BJ (cell line): ENCODE results near the gene ESR1. TPM values are rescaled to one million over a fixed set of nuclear protein-coding genes. Genes with fewer than 3 reads are reported as not detected.
A peak's percentile ranks its signal among the peaks of the same experiment; 100 is the strongest.

ENCODE experiments used
- CTCF ChIA-PET: fragments of 350-600 bp; formaldehyde crosslinking; extraction: SDS; loops from one replicate; lab custom pipeline; 2021; ENCODE audit warnings: antibody characterized with exemption, inconsistent platforms; lab: Yijun Ruan, JAX
- POLR2A ChIA-PET: fragments of 300-600 bp; sonication (Branson Sonifier 250); formaldehyde crosslinking; extraction: SDS; loops from one replicate; lab custom pipeline; 2021; ENCODE audit warnings: antibody characterized with exemption; lab: Charles Lee
- DNase-seq: peaks from one replicate; pipeline ENCODE4 v3.0.0-alpha.2; 2011; ENCODE audit warnings: low read depth
- H3K27me3 ChIP-seq: 2 replicates; pipeline ENCODE4 v1.6.0; 2011; ENCODE audit warnings: low read length; ENCODE audit not compliant: control insufficient read depth, insufficient read depth
- H3K36me3 ChIP-seq: 2 replicates; pipeline ENCODE4 v1.5.1; 2011; ENCODE audit warnings: low read length; ENCODE audit not compliant: control insufficient read depth, insufficient read depth
- H3K4me3 ChIP-seq: 2 replicates; pipeline ENCODE4 v1.5.1; 2011; ENCODE audit warnings: low read depth, mild to moderate bottlenecking, control low read depth, low read length
- polyA plus RNA-seq: library from polyadenylated mRNA; depleted of rRNA; stranded (reverse); fragments of >200 nt; gene quantifications from 2 replicates; pipeline ENCODE4 v1.2.3, GENCODE V29; 2011
- TF ChIP-seq, protein P1 (sequence below): IDR thresholded peaks from 2 replicates; pipeline ENCODE4 v1.5.1; 2011; ENCODE audit warnings: low read depth, mild to moderate bottlenecking, control low read depth, inconsistent platforms, low read length, moderate library complexity; ENCODE audit not compliant: insufficient read depth

ESR1 gene
- polyA plus RNA-seq, 1 experiment, result not detected

DNA sequence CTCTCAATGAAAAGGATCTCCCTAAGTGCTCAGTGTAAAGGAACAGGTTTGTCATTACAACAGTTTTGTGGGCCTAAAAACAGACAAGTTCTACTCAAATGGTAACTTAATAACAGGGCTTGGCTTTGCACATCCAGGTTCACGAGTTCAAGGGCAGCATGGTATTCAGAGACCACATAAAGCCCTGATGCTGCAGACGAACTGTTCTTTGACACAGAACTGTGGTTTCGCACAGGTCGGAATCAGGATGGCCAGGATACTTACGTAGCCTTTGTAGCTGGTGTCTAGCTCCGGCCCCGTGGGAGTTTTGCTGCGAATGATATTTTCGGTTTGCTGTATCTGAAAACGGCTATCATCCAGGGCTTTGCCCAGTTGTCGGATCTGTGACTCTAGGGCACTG is 335.9 kb downstream of the ESR1 start:
- Histone ChIP-seq H3K36me3 (peaks cover 14% of the 10 kb centered on the region), H3K4me3 (no peak overlapping the region)

DNA sequence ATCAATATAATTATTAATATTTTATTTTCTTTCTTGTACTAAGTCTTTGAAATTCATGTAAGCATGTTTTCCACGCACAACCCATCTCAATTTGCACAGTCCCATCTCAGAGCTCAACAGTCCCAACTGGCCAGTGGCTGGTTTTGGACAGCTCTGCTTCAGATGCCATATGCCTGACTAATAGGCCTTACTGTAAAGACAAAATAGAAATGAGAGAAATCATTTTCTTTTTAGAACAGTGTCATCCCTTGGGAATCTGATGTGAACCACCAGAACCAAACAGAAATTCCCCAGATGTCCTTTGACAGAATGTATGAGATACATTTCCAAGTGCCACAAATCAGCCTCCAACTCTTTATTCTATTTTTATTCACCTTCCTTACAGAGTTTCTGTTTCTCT is 338.9 kb downstream of the ESR1 start:
- H3K4me3 ChIP-seq, result no peak overlapping the region
- H3K36me3 ChIP-seq, result peaks cover 13% of the 10 kb centered on the region
- ChIA-PET POLR2A (no interaction called here), CTCF (no interaction called here)
- TF ChIP-seq, protein P1, sequence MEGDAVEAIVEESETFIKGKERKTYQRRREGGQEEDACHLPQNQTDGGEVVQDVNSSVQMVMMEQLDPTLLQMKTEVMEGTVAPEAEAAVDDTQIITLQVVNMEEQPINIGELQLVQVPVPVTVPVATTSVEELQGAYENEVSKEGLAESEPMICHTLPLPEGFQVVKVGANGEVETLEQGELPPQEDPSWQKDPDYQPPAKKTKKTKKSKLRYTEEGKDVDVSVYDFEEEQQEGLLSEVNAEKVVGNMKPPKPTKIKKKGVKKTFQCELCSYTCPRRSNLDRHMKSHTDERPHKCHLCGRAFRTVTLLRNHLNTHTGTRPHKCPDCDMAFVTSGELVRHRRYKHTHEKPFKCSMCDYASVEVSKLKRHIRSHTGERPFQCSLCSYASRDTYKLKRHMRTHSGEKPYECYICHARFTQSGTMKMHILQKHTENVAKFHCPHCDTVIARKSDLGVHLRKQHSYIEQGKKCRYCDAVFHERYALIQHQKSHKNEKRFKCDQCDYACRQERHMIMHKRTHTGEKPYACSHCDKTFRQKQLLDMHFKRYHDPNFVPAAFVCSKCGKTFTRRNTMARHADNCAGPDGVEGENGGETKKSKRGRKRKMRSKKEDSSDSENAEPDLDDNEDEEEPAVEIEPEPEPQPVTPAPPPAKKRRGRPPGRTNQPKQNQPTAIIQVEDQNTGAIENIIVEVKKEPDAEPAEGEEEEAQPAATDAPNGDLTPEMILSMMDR, result no peak
- peak; percentile 50 for DNase-seq
- H3K27me3 ChIP-seq, result no peaks in the 10 kb centered on the region

More for the DNA sequence above, 335.9 kb downstream of the ESR1 start:
- no peak for DNase-seq
- no peaks in the 10 kb centered on the region for H3K27me3 ChIP-seq
- CTCF ChIA-PET, result interaction anchor here (1.4 to 3.0 kb wide), 2 partner anchors 11 to 19 kb away, joined by 4 to 13 read pairs; no protein-coding TSS in a partner anchor
- TF ChIP-seq, protein P1, result no peak
- POLR2A ChIA-PET, result no interaction called here

DNA sequence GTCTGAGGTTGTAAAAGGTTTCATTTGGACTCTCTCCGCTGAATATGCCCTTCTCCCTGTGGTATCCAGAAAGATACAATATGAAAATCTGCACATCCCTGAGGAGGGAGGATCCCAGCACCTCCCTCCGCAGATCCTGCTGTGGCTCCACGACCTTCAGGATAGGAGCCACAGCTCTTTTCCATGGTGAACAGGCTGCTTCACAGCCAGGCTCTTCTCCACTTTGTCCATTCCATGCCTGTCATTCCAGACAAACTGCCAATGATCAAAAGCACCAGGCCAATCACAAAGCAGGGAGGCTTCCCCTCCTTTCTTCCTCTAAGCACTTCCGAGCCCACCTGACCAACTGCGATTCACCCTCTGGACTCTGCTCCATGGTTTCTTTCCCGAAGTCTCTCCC is 339.8 kb downstream of the ESR1 start:
- DNase-seq, result no peak
- H3K27me3 ChIP-seq, result no peaks in the 10 kb centered on the region
- POLR2A ChIA-PET, result no interaction called here
- H3K4me3 ChIP-seq, result no peak overlapping the region
- TF ChIP-seq, protein P1, result no peak
- peaks cover 13% of the 10 kb centered on the region for H3K36me3 ChIP-seq
- CTCF ChIA-PET, result no interaction called here

DNA sequence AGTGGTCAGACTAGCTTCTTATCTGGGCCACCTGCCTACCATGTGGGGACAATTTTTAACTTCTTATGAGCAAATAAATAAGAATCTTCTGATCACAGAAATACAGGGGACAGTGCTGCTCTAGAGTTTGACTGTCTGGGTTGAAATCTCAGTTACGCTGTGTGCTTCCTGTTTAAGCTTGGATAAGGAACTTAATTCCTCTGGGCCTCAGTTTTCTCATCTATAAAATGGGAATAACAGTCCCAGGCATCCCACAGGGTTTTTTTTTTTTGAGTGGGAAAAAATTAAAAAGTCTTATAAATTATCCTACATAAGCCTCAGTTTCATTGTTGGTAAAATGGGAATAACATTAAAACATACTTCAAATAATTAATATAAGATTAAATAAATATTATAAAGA is 340.9 kb downstream of the ESR1 start:
- Histone ChIP-seq H3K36me3 (peaks cover 11% of the 10 kb centered on the region), H3K4me3 (no peak overlapping the region), H3K27me3 (no peaks in the 10 kb centered on the region)
- ChIA-PET POLR2A (no interaction called here), CTCF (no interaction called here)
- TF ChIP-seq, protein P1, result no peak
- no peak for DNase-seq

DNA sequence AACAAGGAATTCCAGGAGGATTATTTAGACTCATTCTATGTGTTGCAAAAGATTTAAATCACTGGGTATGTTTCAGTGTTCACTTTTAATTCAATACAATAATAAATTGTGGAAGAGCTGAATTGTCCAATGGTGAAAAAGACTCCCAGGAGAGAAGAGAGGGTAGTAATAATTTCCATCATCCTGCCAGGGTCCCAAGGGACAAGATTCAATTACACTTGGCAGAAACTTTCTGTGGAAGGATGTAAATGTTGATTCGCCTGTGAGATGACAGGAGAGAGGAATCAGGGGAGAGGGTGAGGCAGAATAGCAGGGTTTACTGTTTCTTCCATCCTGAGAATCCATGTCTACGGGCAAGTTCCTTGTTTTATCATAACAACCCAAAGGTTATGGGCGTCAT is 342.7 kb downstream of the ESR1 start:
- CTCF ChIA-PET, result no interaction called here
- TF ChIP-seq, protein P1, result no peak
- no peak for DNase-seq
- H3K36me3 ChIP-seq, result peaks cover 6% of the 10 kb centered on the region
- H3K4me3 ChIP-seq, result no peak overlapping the region
- H3K27me3 ChIP-seq, result no peaks in the 10 kb centered on the region
- POLR2A ChIA-PET, result no interaction called here
